SK-N-SH (cell line): ENCODE data around the gene PRKCH. TPM values are rescaled to one million over a fixed set of nuclear protein-coding genes. Genes with fewer than 3 reads are reported as not detected.
A peak's percentile ranks its signal among the peaks of the same experiment; 100 is the strongest.

Experiments used
- CTCF ChIA-PET: fragments of 300-600, 350-600 bp; formaldehyde crosslinking; extraction: SDS; loops from one replicate; lab custom pipeline; 2021; lab: Yijun Ruan, JAX
- POLR2A ChIA-PET: fragments of 350-600 bp; sonication (Branson Sonifier 250); formaldehyde crosslinking; extraction: SDS; loops from one replicate; lab custom pipeline; 2020; ENCODE audit warnings: antibody characterized with exemption, inconsistent platforms; lab: Yijun Ruan, JAX
- DNase-seq: peaks from one replicate; pipeline ENCODE4 v3.0.0; 2012
- H2AFZ ChIP-seq: fragments of 200-600 bp; sonication (generic); 2 replicates; pipeline ENCODE4 v1.8.1; 2016; ENCODE audit warnings: antibody characterized with exemption, mild to moderate bottlenecking, low read depth
- H3F3A ChIP-seq: fragments of 200-600 bp; sonication (generic); replicated peaks from 2 replicates; pipeline ENCODE3; 2016; ENCODE audit warnings: antibody characterized with exemption, mild to moderate bottlenecking; ENCODE audit not compliant: insufficient read depth
- H3K27ac ChIP-seq, 2 experiments: fragments of 200-500 bp in 1 of 2; fragments of 200-600 bp in 1 of 2; sonication (Bioruptor generic) in 1 of 2; sonication (generic), shearing (Covaris generic) in 1 of 2; 2 replicates each; pipeline versions ENCODE4 v1.5.1 to v1.6.1; 2014 to 2016; ENCODE audit warnings: low read depth in 2 of 2, inconsistent platforms in 1 of 2, low read length in 1 of 2, mild to moderate bottlenecking in 1 of 2, mixed read lengths in 1 of 2
- H3K27me3 ChIP-seq: fragments of 200-600 bp; sonication (generic), shearing (Covaris generic); 2 replicates; pipeline ENCODE4 v1.6.1; 2016; ENCODE audit warnings: mixed run types; ENCODE audit not compliant: insufficient read depth
- H3K36me3 ChIP-seq, 2 experiments: fragments of 200-500 bp in 1 of 2; fragments of 200-600 bp in 1 of 2; sonication (Bioruptor generic) in 1 of 2; sonication (generic) in 1 of 2; replicated peaks in 1 of 2; 2 replicates each; pipeline versions ENCODE3 to v1.5.1; 2014 to 2016; ENCODE audit warnings: low read length in 1 of 2, mild to moderate bottlenecking in 1 of 2; ENCODE audit not compliant: insufficient read depth in 2 of 2, control insufficient read depth in 1 of 2
- H3K4me1 ChIP-seq, 2 experiments: fragments of 200-500 bp in 1 of 2; fragments of 200-600 bp in 1 of 2; sonication (Bioruptor generic) in 1 of 2; sonication (generic), shearing (Covaris generic) in 1 of 2; 2 replicates each; pipeline versions ENCODE4 v1.5.1 to v1.6.1; 2014 to 2016; ENCODE audit warnings: low read depth in 1 of 2, low read length in 1 of 2, mixed run types in 1 of 2; ENCODE audit not compliant: insufficient read depth in 2 of 2, control insufficient read depth in 1 of 2
- H3K4me2 ChIP-seq: fragments of 200-600 bp; sonication (generic), shearing (Covaris generic); 2 replicates; pipeline ENCODE4 v1.6.1; 2017; ENCODE audit warnings: mixed run types
- H3K4me3 ChIP-seq, 2 experiments: fragments of 200-500 bp in 1 of 2; fragments of 200-600 bp in 1 of 2; sonication (Bioruptor generic) in 1 of 2; sonication (generic), shearing (Covaris generic) in 1 of 2; 2 replicates each; pipeline versions ENCODE4 v1.5.1 to v1.8.1; 2014 to 2016; ENCODE audit warnings: low read depth in 2 of 2, inconsistent platforms in 1 of 2, low read length in 1 of 2, mild to moderate bottlenecking in 1 of 2, mixed read lengths in 1 of 2, moderate library complexity in 1 of 2
- H3K79me2 ChIP-seq: fragments of 200-600 bp; sonication (generic); 2 replicates; pipeline ENCODE4 v1.8.1; 2017; ENCODE audit warnings: mild to moderate bottlenecking; ENCODE audit not compliant: insufficient read depth
- H3K9ac ChIP-seq: fragments of 200-600 bp; sonication (generic); 2 replicates; pipeline ENCODE4 v1.6.1; 2017; ENCODE audit warnings: mixed run types
- H3K9me2 ChIP-seq: fragments of 200-600 bp; sonication (generic); 2 replicates; pipeline ENCODE4 v1.6.1; 2017; ENCODE audit warnings: mixed run types
- H3K9me3 ChIP-seq: fragments of 200-600 bp; sonication (generic); 2 replicates; pipeline ENCODE4 v1.6.1; 2017; ENCODE audit warnings: mixed run types, mild to moderate bottlenecking, moderate library complexity
- H4K20me1 ChIP-seq: fragments of 200-600 bp; sonication (generic); 2 replicates; pipeline ENCODE4 v1.6.1; 2017; ENCODE audit warnings: mild to moderate bottlenecking, mixed run types; ENCODE audit not compliant: insufficient read depth
- CHD2 ChIP-seq: fragments of 150-350 bp; IDR thresholded peaks from 2 replicates; pipeline ENCODE4 v1.6.1; 2018; ENCODE audit warnings: low read length; ENCODE audit not compliant: partially characterized antibody
- ELF1 ChIP-seq: IDR thresholded peaks from 2 replicates; pipeline ENCODE4 v1.4.0; 2012
- FOXJ3 ChIP-seq: sonication (generic); formaldehyde crosslinking; IDR thresholded peaks from 2 replicates; pipeline ENCODE4 v1.5.1; 2020; ENCODE audit warnings: mild to moderate bottlenecking, missing genetic modification reagents
- FOXM1 ChIP-seq: IDR thresholded peaks from 2 replicates; pipeline ENCODE4 v1.4.0; 2012; ENCODE audit warnings: low read depth, mild to moderate bottlenecking
- GABPA ChIP-seq: IDR thresholded peaks from 2 replicates; pipeline ENCODE4 v1.4.0; 2012; ENCODE audit warnings: low read depth, mild to moderate bottlenecking
- GATA2 ChIP-seq: sonication (generic); formaldehyde crosslinking; IDR thresholded peaks from 2 replicates; pipeline ENCODE4 v1.5.0; 2020; ENCODE audit warnings: mild to moderate bottlenecking, missing genetic modification reagents
- RAD21 ChIP-seq: IDR thresholded peaks from 2 replicates; pipeline ENCODE4 v1.6.1; 2012; ENCODE audit warnings: mild to moderate bottlenecking, low read length
- RCOR1 ChIP-seq: fragments of 150-350 bp; IDR thresholded peaks from 2 replicates; pipeline ENCODE4 v1.6.1; 2017; ENCODE audit warnings: antibody characterized with exemption, low read length
- RXRA ChIP-seq: IDR thresholded peaks from 2 replicates; pipeline ENCODE4 v1.4.0; 2012; ENCODE audit warnings: low read depth, mild to moderate bottlenecking, borderline replicate concordance
- TAF1 ChIP-seq: IDR thresholded peaks from 2 replicates; pipeline ENCODE4 v1.6.1; 2012; ENCODE audit warnings: low read depth, mild to moderate bottlenecking, low read length, moderate library complexity, borderline replicate concordance
- TCF12 ChIP-seq: IDR thresholded peaks from 2 replicates; pipeline ENCODE4 v1.4.0; 2012
- TEAD4 ChIP-seq: IDR thresholded peaks from 2 replicates; pipeline ENCODE4 v1.4.0; 2012; ENCODE audit warnings: mild to moderate bottlenecking, borderline replicate concordance; ENCODE audit not compliant: insufficient read depth
- YY1 ChIP-seq: IDR thresholded peaks from 2 replicates; pipeline ENCODE4 v1.4.0; 2012; ENCODE audit warnings: low read depth, mild to moderate bottlenecking
- WGBS: methylation state at CpG from one replicate; pipeline ENCODE4 v1.1.6; 2017; ENCODE audit warnings: low lambda C conversion rate; 5-methylcytosine and 5-hydroxymethylcytosine counted together
- polyA plus RNA-seq, 3 experiments: library from polyadenylated mRNA; depleted of rRNA; stranded (reverse); fragments of >200 nt; gene quantifications; 2 replicates each; pipeline ENCODE4 v1.2.3, GENCODE V29; 2012
- TF ChIP-seq, protein P1 (sequence below): IDR thresholded peaks from 2 replicates; pipeline ENCODE4 v1.4.0; 2012; ENCODE audit warnings: low read depth
- TF ChIP-seq, protein P2 (sequence below): IDR thresholded peaks from 2 replicates; pipeline ENCODE4 v1.4.0; 2012; ENCODE audit warnings: low read depth, borderline replicate concordance
- TF ChIP-seq, protein P3 (sequence below): fragments of 150-350 bp; IDR thresholded peaks from 2 replicates; pipeline ENCODE4 v1.6.1; 2017; ENCODE audit warnings: antibody characterized with exemption, low read length, low read depth, borderline replicate concordance

The PRKCH gene
- polyA plus RNA-seq, 1 of the 3 experiments (the other 2 are of a cell fraction): 4.2 TPM

DNA sequence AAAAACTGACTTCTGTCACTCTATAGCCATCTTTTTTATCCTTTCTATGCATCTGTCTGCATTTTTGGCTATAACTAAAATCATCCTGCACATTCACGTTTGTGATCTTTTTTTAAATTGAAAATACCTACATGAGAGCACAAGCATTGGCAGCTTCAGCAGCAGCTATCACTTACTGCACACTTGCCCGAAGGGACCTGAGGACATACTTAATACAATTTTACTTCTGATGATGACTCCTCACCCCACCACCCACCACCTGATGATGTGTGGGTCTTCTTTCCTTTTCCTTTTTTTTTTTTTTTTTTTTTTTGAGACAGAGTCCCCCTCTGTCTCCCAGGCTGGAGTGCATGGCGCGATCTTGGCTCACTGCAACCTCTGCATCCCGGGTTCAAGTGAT is 160.3 kb downstream of the PRKCH start:
- Histone ChIP-seq H3K27ac (peak overlapping the region in 1 of 2 experiments; percentile 18; a peak in 1 of 4 replicates), H3K4me3 (no peak overlapping the region), H3K9me2 (no peaks in the 10 kb centered on the region), H2AFZ (no peak overlapping the region), H3K9me3 (no peaks in the 10 kb centered on the region), H3K4me1 (peaks cover 0 to 57% of the 10 kb centered on the region in 2 experiments; a peak in 2 of 4 replicates), H3K4me2 (no peak overlapping the region), H3F3A (no peaks in the 10 kb centered on the region), H3K27me3 (no peaks in the 10 kb centered on the region), H3K36me3 (no peaks in the 10 kb centered on the region), H3K9ac (no peak overlapping the region), H3K79me2 (no peaks in the 10 kb centered on the region), H4K20me1 (no peaks in the 10 kb centered on the region)
- ChIA-PET CTCF (interaction anchor here (0.9 kb wide), 1 partner anchor 126 kb away, joined by 3 read pairs; no protein-coding TSS in a partner anchor), POLR2A (interaction anchor here (0.8 to 1.3 kb wide), 4 partner anchors 10 to 213 kb away, joined by 3 to 6 read pairs (median 4); partner anchors contain the start of gene HIF1A)
- TF ChIP-seq YY1 (no peak), FOXJ3 (CRISPR knock-in tag) (no peak), TCF12 (no peak), CHD2 (no peak), GABPA (no peak)
- 94% methylated on average over 5 of the region's 5 CpGs for WGBS
- no peak for DNase-seq

DNA sequence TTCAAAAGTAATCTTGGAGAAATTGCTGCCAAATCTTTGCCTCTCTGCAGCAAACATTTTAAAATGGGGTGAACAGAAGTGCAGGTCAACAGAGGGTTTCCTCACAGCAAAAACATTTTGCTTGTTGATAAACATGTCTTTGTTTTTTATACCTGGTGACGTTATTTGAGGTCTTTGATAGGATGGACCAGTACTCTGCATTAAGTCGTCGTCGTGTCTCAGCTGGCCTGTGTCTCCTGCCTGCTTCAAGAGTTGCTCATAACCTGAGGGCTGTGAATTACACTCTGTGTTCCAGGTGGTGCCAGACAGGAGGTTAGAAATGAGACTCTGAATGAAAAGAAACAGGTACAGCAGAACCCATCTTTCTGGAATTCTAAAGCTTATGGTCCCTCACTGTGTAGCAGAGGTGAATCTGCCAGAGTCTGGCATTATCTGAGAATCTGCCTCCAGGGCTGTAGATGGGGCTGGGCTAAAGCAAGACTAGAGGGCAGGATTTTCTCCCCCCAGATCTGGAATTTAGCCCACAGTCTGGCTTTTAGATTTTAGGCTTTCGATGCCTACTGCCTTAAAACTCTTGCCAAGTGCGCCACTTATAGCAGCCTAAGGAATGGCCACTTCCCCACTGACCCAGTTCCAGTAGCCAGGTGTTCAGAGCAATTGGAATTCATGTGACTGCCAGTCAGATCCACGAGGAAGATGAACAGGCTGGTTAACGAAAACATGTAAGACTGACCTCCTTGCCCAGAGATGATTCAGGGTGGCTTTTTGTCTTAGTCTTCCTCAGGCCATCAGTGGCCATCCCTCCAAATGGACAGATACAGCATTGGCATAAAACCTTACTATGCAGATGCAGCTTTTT is 161.2 kb downstream of the PRKCH start:
- Histone ChIP-seq H3K36me3 (no peaks in the 10 kb centered on the region), H3K9me2 (no peaks in the 10 kb centered on the region), H3K9ac (no peak overlapping the region), H3K79me2 (no peaks in the 10 kb centered on the region), H3K4me3 (no peak overlapping the region), H3F3A (no peaks in the 10 kb centered on the region), H3K4me1 (peaks cover 0 to 52% of the 10 kb centered on the region in 2 experiments; a peak in 1 of 4 replicates), H3K9me3 (no peaks in the 10 kb centered on the region), H2AFZ (no peak overlapping the region), H3K27me3 (no peaks in the 10 kb centered on the region), H3K27ac (peak overlapping the region in 1 of 2 experiments; percentile 73; a peak in 2 of 4 replicates), H3K4me2 (no peak overlapping the region), H4K20me1 (no peaks in the 10 kb centered on the region)
- WGBS: 70% methylated on average over 8 of the region's 8 CpGs
- ChIA-PET CTCF (interaction anchor here (1.0 to 1.8 kb wide), 2 partner anchors 11 to 21 kb away, joined by 4 to 5 read pairs; no protein-coding TSS in a partner anchor), POLR2A (interaction anchor here (1.2 to 1.3 kb wide), 2 partner anchors 11 to 212 kb away, joined by 4 to 5 read pairs; partner anchors contain the start of gene HIF1A)
- no peak for TF ChIP-seq ELF1
- TF ChIP-seq GABPA: no peak
- TF ChIP-seq FOXJ3 (CRISPR knock-in tag): 0 out of 2 replicates have a peak, but pooled peaks have one; percentile 30
- no peak for TF ChIP-seq RXRA
- TF ChIP-seq, protein P1, sequence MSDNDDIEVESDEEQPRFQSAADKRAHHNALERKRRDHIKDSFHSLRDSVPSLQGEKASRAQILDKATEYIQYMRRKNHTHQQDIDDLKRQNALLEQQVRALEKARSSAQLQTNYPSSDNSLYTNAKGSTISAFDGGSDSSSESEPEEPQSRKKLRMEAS: no peak
- TF ChIP-seq RCOR1: no peak
- TF ChIP-seq CHD2: peak; percentile 49
- TF ChIP-seq, protein P2, sequence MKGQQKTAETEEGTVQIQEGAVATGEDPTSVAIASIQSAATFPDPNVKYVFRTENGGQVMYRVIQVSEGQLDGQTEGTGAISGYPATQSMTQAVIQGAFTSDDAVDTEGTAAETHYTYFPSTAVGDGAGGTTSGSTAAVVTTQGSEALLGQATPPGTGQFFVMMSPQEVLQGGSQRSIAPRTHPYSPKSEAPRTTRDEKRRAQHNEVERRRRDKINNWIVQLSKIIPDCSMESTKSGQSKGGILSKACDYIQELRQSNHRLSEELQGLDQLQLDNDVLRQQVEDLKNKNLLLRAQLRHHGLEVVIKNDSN: no peak
- TF ChIP-seq RAD21: no peak
- TF ChIP-seq, protein P3, sequence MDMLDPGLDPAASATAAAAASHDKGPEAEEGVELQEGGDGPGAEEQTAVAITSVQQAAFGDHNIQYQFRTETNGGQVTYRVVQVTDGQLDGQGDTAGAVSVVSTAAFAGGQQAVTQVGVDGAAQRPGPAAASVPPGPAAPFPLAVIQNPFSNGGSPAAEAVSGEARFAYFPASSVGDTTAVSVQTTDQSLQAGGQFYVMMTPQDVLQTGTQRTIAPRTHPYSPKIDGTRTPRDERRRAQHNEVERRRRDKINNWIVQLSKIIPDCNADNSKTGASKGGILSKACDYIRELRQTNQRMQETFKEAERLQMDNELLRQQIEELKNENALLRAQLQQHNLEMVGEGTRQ: no peak
- TF ChIP-seq FOXM1: no peak
- TF ChIP-seq GATA2: peak; percentile 83
- TF ChIP-seq TAF1: no peak
- no peak for TF ChIP-seq TEAD4
- DNase-seq: peak; percentile 50
